ENCODE measurements around the gene LEMD3. TPM values are rescaled to one million over a fixed set of nuclear protein-coding genes. Genes with fewer than 3 reads are reported as not detected.

Gene LEMD3
- total and polyA plus RNA-seq, 2 experiments from 2014 or later = 15.4 to 56.7 TPM

GRCh38 chr12:65269603-65270002 lies 100.2 kb downstream of the LEMD3 start:
- Mint-ChIP-seq H3K36me3 (ENCODE audit: low read depth) (no peaks in the 10 kb centered on the region), H3K4me3 (no peak overlapping the region), H3K9me3 (no peaks in the 10 kb centered on the region), H3K27ac (no peak overlapping the region), H3K27me3 (ENCODE audit: insufficient read depth, low read depth, poor library complexity) (no peaks in the 10 kb centered on the region), H3K4me1 (no peaks in the 10 kb centered on the region)
- Histone ChIP-seq H3K4me1 (ENCODE audit: insufficient read depth) (no peaks in the 10 kb centered on the region), H3F3A (replicated peaks; ENCODE audit: low read depth) (no peaks in the 10 kb centered on the region), H2AFZ (no peak overlapping the region), H3K27me3 (ENCODE audit: insufficient read depth) (no peaks in the 10 kb centered on the region), H3K9me2 (ENCODE audit: insufficient read depth) (0 out of 2 replicates have a peak, but pooled peaks cover 3% of the 10 kb centered on the region), H3K27ac (ENCODE audit: low read depth) (no peak overlapping the region), H3K36me3 (ENCODE audit: insufficient read depth) (no peaks in the 10 kb centered on the region), H4K20me1 (replicated peaks; ENCODE audit: insufficient read depth) (no peaks in the 10 kb centered on the region), H3K4me3 (no peak overlapping the region), H3K4me2 (no peak overlapping the region), H3K79me2 (replicated peaks; ENCODE audit: insufficient read depth) (no peaks in the 10 kb centered on the region)
- DNase-seq (ENCODE audit: low spot score) = no peak
- no peak for ATAC-seq
- TF ChIP-seq ZNF331 (CRISPR knock-in tag; IDR thresholded peaks at IDR 0.05; ENCODE audit: low read depth) (no peak), NANOG (IDR thresholded peaks at IDR 0.05; ENCODE audit: borderline replicate concordance) (no peak), ZNF114 (CRISPR knock-in tag; IDR thresholded peaks at IDR 0.05) (no peak), STAT1 (IDR thresholded peaks at IDR 0.05; ENCODE audit: unreplicated experiment) (no peak), CREB1 (CRISPR knock-in tag; IDR thresholded peaks at IDR 0.05; ENCODE audit: low read depth) (no peak), ETS1 (IDR thresholded peaks at IDR 0.05) (no peak), POLR2AphosphoS5 (IDR thresholded peaks at IDR 0.05; ENCODE audit: low read depth) (no peak), ZNF462 (CRISPR knock-in tag; IDR thresholded peaks at IDR 0.05) (no peak), REST (IDR thresholded peaks at IDR 0.05; ENCODE audit: unreplicated experiment) (no peak), EZH2 (IDR thresholded peaks at IDR 0.05; ENCODE audit: low read depth, unreplicated experiment) (no peak)
